Lung (tissue), 12 donors: ENCODE results near the gene OR7G2. TPM values are rescaled to one million over a fixed set of nuclear protein-coding genes. Genes with fewer than 3 reads are reported as not detected.

Experiments used
- ATAC-seq: fragments of 200-7000 bp; cut with Tn5 transposase; one replicate; pipeline ENCODE4 v1.9.1; 2020; ENCODE audit warnings: moderate number of reproducible peaks; ENCODE audit not compliant: insufficient read depth, low FRiP score
- DNase-seq, 3 donors: peaks; one replicate each; pipeline ENCODE4 v3.0.0-alpha.2; 2013 to 2017
- H3K27ac ChIP-seq, 2 donors: one replicate each; pipeline ENCODE4 v1.5.1; 2013; ENCODE audit warnings: mild to moderate bottlenecking in 2 of 2, moderate library complexity in 2 of 2, control low read depth in 1 of 2, inconsistent platforms in 1 of 2, low read depth in 1 of 2, low read length in 1 of 2
- H3K27me3 ChIP-seq, 3 donors: one replicate each; pipeline ENCODE4 v1.5.1; 2013; ENCODE audit warnings: low read length in 2 of 3; ENCODE audit not compliant: control insufficient read depth in 3 of 3, insufficient read depth in 3 of 3
- H3K36me3 ChIP-seq, 4 donors: one replicate each; pipeline ENCODE4 v1.5.1; 2013; ENCODE audit warnings: low read length in 4 of 4, mild to moderate bottlenecking in 1 of 4, moderate library complexity in 1 of 4; ENCODE audit not compliant: control insufficient read depth in 4 of 4, insufficient read depth in 4 of 4
- H3K4me1 ChIP-seq, 5 donors: one replicate each; pipeline ENCODE4 v1.5.1; 2013; ENCODE audit warnings: low read length in 5 of 5, mild to moderate bottlenecking in 2 of 5, moderate library complexity in 1 of 5; ENCODE audit not compliant: control insufficient read depth in 5 of 5, insufficient read depth in 5 of 5
- H3K4me3 ChIP-seq: one replicate; pipeline ENCODE4 v1.5.1; 2013; ENCODE audit warnings: mild to moderate bottlenecking, control low read depth, moderate library complexity
- H3K9ac ChIP-seq, 2 donors: one replicate each; pipeline ENCODE4 v1.5.1; 2013; ENCODE audit warnings: low read length in 2 of 2, control low read depth in 1 of 2; ENCODE audit not compliant: insufficient read depth in 1 of 2
- H3K9me3 ChIP-seq, 4 donors: one replicate each; pipeline ENCODE4 v1.5.1; 2013; ENCODE audit warnings: low read length in 3 of 4, mild to moderate bottlenecking in 1 of 4, moderate library complexity in 1 of 4; ENCODE audit not compliant: control insufficient read depth in 4 of 4, insufficient read depth in 3 of 4
- CTCF ChIP-seq: IDR thresholded peaks from 2 replicates; pipeline ENCODE4 v1.5.1; 2012; ENCODE audit warnings: mild to moderate bottlenecking; ENCODE audit errors: control extremely low read depth, extremely low read depth
- WGBS, 2 donors: extraction: QIAGEN DNeasy Blood & Tissue Kit; methylation state at CpG; one replicate each; pipeline ENCODE4 v1.1.7; 2013; 5-methylcytosine and 5-hydroxymethylcytosine counted together
- polyA plus RNA-seq, 2 donors: library from polyadenylated mRNA; stranded (reverse); fragments of 200-250 nt; gene quantifications; one replicate each; pipeline ENCODE4 v1.2.1, GENCODE V29; 2013
- total RNA-seq, 2 donors: library from RNA; depleted of rRNA in 1 of 2; stranded (reverse); fragments of >200 nt in 1 of 2; gene quantifications; one replicate each; pipeline ENCODE4 v1.2.1, GENCODE V29; 2014 to 2021
- donor health status: control.
- donor health status: control.
- donor health status: Bipolar disorder and iron deficiency.
- donor health status: healthy.
- donor health status: DM: yes; HTN: yes; CAD: no.

Gene OR7G2
- total and polyA plus RNA-seq, 4 donors, result not detected

- Histone ChIP-seq H3K9ac (no peak overlapping the region), H3K9me3 (no peaks in the 10 kb centered on the region), H3K27ac (no peak overlapping the region), H3K27me3 (no peaks in the 10 kb centered on the region), H3K4me1 (no peaks in the 10 kb centered on the region), H3K4me3 (no peak overlapping the region), H3K36me3 (no peaks in the 10 kb centered on the region)
- 88 to 94% methylated on average over 8 of the region's 8 CpGs for WGBS, 2 donors
- DNase-seq (no peak), ATAC-seq (no peak)
- TF ChIP-seq CTCF, result no peak
These were observed 45.4 kb downstream of the OR7G2 start for GRCh38 chr19:9061879-9062278.

- TF ChIP-seq CTCF, result no peak
- Histone ChIP-seq H3K9me3 (no peaks in the 10 kb centered on the region), H3K27me3 (no peaks in the 10 kb centered on the region), H3K36me3 (no peaks in the 10 kb centered on the region), H3K4me3 (no peak overlapping the region), H3K9ac (no peak overlapping the region), H3K4me1 (no peaks in the 10 kb centered on the region), H3K27ac (no peak overlapping the region)
- 58 to 72% methylated on average over 17 of the region's 17 CpGs for WGBS, 2 donors
- DNase-seq, result no peak
- ATAC-seq, result no peak
These were observed 46.5 kb downstream of the OR7G2 start for GRCh38 chr19:9060564-9061340.

- DNase-seq (no peak), ATAC-seq (no peak)
- Histone ChIP-seq H3K4me3 (no peak overlapping the region), H3K4me1 (no peaks in the 10 kb centered on the region), H3K27me3 (no peaks in the 10 kb centered on the region), H3K36me3 (no peaks in the 10 kb centered on the region), H3K27ac (no peak overlapping the region), H3K9ac (no peak overlapping the region), H3K9me3 (no peaks in the 10 kb centered on the region)
- WGBS, 2 donors, result 42 to 57% methylated on average over 12 of the region's 12 CpGs
- TF ChIP-seq CTCF, result no peak
These were observed 48.2 kb downstream of the OR7G2 start for GRCh38 chr19:9058905-9059667.
